Activated CD8-positive, alpha-beta memory T cell treated with anti-CD3 and anti-CD28 coated beads for 48 hours (primary cell): ENCODE measurements around the gene RARA.

Experiments
- DNase-seq, 3 experiments: peaks; one replicate each; pipeline ENCODE4 v3.0.0-alpha.2; 2020; ENCODE audit warnings: low read depth in 2 of 3, low spot score in 2 of 3

The RARA gene

DNA sequence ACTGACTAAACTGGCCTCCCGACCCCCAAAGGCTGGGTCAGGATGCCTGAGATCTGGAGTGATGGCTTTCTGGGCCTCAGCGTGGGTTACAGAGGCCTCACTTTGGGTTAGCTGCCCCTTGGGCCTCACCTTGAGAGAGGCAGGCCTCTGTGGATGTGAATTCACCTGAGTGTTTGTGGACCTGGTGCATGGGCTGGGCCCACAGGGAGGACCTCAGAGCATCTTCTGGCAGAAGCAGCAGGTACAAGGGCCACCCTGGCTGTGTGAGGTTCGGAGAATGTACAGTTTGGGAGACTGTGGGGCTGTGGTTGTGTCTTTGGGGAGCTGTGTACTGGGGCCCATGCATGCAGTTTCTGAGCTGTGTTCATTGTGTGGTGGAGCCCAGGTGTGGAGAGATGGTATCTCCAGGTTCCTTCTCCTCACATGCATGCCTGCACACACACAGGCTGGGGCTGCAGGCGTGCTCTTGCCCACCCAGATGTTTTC is 18.3 kb downstream of the RARA start:
- DNase-seq, result no peak

GRCh38 chr17:40327735-40328385 is 18.9 kb downstream of the RARA start:
- DNase-seq, result no peak

DNA sequence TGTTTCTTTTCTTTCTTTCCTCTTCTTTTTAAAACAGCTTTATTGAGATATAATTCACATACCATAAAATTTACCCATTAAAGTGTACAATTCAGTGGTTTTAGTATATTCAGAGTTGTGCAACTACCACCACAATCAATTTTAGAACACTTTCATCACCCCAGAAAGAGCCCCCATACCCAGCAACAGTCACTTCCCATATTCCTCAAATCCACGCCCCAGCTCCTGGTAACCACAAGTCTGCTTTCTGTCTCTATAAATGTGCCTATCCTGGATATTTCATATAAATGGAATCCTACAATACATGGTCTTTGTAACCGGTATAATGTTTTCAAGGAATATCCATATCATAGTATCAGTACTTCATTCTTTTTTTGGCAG is 19.4 kb downstream of the RARA start:
- no peak for DNase-seq

- no peak for DNase-seq
These were observed 21.1 kb downstream of the RARA start for GRCh38 chr17:40329839-40330794.

DNA sequence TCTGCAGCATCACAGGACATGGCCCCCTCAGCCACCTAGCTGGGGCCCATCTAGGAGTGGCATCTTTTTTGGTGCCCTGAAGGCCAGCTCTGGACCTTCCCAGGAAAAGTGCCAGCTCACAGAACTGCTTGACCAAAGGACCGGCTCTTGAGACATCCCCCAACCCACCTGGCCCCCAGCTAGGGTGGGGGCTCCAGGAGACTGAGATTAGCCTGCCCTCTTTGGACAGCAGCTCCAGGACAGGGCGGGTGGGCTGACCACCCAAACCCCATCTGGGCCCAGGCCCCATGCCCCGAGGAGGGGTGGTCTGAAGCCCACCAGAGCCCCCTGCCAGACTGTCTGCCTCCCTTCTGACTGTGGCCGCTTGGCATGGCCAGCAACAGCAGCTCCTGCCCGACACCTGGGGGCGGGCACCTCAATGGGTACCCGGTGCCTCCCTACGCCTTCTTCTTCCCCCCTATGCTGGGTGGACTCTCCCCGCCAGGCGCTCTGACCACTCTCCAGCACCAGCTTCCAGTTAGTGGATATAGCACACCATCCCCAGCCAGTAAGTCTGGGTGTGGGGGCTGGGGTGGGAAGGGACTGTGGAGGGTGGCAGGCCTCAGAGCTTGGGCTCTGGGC is 22.0 kb downstream of the RARA start:
- no peak for DNase-seq

DNA sequence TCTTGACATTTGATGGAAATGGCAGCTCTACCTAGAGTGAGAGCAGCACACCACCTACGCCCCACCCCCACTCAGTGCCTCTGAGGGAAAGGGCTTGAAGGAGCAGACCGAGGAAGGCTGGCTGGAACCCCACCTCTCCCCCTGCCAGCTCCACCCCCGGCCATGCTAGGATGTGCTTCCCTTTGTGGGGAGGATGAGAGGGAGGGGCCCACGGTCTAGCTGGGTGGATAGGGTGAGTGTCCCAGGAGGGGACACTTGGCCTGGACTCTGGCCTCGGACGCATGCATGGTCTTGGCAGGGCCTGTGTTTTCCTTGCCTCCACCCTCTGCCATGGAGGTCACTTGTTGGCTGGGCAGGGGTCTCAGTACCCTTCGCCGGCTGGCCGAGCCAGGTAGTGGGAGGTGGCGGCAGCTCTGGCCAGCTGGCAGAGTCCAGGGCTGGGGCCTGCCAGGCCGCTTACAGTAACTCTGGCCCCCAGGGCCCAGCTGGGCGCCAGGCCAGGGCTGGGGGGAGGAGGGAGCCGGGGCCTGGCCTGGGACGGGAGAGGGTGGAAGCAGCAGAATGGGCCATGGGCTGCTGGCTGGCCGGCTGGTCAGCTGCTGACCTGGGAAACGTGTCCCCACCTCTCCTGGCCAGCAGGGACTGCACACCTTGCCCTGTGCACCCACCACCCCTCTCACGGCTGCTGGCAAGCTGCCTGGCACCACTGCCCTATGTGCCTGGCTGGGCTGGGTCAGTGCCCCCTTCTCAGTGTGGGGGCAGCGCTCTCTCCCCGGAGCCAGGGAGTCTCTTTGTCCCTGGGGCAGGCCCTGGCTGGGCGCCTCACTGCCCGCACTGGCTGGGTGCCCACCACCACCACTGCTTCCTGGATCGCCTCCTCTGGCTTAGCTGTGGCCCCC is 23.0 kb downstream of the RARA start:
- DNase-seq, result no peak

- no peak for DNase-seq
These were observed 24.9 kb downstream of the RARA start for GRCh38 chr17:40333781-40334448.

DNA sequence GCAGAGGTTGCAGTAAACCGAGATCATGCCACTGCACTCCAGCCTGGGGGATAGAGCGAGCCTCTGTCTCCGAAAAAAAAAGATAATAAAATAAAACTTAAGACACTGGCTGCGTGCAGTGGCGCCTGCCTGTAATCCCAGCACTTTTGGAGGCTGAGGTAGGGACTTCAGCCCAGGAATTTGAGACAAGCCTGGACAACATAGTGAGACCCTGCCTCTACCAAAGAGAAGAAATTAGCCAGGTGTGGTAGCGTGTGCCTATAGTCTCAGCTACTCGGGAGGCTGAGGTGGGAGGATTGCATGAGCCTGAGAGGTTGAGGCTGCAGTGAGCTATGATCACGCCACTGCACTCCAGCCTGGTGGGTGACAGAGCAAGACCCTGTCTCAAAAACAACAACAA is 26.6 kb downstream of the RARA start:
- DNase-seq, result no peak

- no peak for DNase-seq
These were observed 28.4 kb downstream of the RARA start for GRCh38 chr17:40337351-40337750.

DNA sequence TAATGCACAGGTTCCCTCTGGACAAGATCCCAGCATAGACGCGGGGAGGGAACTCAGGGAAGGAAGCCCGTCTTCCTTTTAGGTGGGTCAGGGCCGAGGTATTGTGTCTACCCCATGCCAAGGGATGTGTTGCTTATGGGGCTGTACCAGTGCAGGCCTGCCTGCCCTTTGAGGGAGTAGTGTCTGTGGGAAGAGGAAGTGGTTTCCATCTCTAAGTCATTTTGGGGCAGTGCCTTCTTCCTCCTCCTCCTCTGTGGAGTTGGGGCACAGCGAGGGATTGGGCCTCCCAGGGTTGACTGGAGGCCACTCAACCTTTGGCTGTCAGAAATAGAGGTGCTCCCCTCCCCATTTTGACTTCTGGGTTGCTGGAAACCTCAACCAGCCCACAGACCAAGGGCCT is 29.1 kb downstream of the RARA start:
- DNase-seq, result no peak

GRCh38 chr17:40338941-40339649 is 30.1 kb downstream of the RARA start:
- no peak for DNase-seq

DNA sequence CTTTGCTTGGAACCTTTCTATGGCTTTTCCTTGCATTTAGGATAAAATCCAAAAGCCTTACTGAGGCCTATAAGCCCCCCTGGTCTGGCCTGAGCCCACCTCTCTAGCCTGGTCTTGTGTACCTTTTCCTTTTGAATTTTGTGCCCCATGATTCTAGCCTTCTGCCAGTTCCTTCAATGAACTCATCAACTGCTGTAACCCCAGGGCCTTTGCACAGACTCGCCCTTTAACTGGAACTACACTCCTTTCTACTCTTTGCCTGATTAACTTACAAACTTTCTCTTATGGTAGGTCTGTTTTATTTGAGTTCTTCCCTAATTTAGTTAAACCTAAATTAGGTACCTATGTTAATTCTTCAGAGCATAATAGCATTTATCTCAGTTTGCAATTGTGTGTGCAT is 31.3 kb downstream of the RARA start:
- DNase-seq, result no peak

GRCh38 chr17:40340880-40341807 is 32.2 kb downstream of the RARA start:
- DNase-seq, result peak in 2 of 3 experiments; percentile 71 to 72

- no peak for DNase-seq
These were observed 33.0 kb downstream of the RARA start for GRCh38 chr17:40341808-40342503.

GRCh38 chr17:40342504-40343218 is 33.7 kb downstream of the RARA start:
- no peak for DNase-seq

- no peak for DNase-seq
These were observed 34.5 kb downstream of the RARA start for GRCh38 chr17:40343219-40344119.
